Measurements from ENCODE around the gene TLCD2.
"Not testable (repeated sequence)": the region's sequence is repeated elsewhere in the genome, so short reads cannot be mapped to it uniquely, and the experiment has no call there.

The TLCD2 gene

GRCh38 chr17:1735418-1735817, 25.2 kb upstream of the TLCD2 start:
- DNase-seq, result no peak

DNA sequence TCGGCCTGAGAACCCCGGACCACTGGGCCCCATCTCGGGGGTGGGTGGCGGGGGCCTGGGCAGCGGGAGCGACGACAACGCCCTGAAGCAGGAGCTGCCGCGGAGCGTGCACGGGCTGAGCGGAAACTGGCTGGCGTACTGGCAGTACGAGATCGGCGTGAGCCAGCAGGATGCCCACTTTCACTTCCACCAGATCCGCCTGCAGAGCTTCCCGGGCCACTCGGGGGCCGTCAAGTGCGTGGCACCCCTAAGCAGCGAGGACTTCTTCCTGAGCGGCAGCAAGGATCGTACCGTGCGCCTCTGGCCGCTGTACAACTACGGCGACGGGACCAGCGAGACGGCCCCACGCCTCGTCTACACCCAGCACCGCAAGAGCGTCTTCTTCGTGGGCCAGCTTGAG, 23.6 kb upstream of the TLCD2 start:
- DNase-seq, result no peak

DNA sequence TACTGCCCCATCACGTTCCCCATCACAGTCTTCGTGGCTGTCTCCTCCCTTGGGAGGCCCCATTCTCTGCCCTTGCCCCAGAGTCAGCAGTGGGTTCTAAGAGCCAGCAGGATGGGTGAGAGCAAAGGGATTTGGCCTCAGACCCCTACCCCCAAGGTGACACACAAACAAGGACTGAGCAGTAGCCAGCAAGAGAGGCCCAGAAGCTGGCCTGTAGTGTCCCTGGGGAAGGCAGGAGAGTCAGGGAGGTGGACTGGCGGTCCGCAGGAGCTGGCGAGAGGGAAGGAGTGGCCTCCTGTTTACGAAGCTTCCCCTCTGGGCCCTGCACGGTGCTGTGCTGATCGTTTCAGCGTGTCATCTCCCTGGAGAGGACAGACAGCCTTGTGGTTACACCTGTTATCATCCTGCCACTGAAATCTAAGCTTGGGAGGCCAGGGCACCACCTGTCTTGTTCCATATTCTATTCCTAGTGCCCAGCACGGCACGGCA, 22.7 kb upstream of the TLCD2 start:
- no peak for DNase-seq

DNA sequence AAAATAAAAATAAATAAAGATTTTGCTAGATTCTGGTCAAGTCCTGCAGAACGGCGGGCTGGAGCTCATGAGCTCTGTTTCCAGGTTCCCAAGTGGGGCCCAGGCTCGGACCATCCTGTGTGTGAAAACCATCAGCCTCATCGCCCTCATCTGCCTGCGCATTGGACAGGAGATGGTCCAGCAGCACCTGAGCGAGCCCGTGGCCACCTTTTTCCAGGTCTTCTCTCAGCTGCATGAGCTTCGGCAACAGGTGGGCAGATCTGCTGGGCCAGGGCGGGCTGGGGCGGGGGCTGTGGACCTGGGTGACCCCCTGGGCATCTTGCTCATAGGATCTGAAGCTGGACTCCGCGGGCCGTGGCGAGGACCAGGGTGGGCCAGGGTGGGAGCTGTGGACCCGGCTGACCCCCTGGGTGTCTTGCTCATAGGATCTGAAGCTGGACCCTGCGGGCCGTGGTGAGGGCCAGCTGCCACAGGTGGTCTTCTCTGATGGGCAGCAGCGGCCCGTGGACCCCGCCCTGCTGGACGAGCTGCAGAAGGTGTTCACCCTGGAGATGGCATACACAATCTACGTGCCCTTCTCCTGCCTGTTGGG, 22.2 kb upstream of the TLCD2 start:
- DNase-seq, result no peak

DNA sequence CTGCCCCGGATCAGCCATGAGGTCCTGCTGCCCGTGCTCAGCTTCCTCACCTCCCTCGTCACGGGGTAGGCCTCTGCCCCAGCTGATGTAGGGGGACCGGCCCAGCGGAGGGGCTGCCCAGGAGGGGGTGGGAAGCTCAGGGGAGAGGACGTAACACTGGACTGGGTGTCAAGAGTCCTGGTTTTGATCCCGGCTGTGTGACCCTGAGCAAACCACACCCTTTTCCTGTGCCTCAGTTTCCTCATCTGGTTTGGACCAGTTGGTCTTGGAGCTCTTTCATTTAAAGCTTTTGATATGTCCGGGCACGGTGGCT, 21.0 kb upstream of the TLCD2 start:
- DNase-seq, result no peak

DNA sequence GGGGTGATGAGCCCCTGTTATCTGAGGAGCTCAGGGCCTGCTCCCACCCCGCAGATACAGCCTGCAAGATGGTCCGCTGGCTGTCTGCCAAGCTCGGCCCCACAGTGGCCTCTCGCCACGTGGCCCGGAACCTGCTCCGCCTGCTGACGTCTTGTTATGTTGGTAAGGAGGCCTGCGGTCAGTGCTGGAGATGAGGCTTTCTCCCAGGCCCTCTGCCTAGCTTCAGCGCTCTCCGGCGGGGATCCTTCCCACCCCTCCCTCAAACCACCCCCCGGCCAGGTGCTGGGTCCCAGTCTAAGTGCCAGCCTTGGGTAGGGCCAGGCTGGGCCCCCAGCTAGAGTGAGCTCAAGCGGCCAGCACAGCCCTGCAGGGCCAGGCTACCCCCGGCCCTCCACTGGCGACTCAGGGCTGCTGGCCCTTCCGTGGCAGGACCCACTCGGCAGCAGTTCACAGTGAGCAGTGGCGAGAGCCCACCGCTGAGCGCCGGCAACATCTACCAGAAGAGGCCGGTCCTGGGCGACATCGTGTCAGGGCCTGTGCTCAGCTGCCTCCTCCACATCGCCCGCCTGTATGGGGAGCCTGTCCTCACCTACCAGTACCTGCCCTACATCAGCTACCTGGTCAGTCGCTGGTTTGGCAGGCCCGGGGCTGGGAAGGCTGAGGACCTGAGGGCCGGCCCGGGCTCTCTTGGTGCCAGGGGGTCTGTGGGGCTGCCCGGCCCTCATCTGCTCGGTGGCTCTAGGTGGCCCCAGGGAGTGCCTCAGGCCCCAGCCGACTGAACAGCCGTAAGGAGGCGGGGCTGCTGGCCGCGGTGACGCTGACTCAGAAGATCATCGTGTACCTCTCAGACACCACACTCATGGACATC, 20.4 kb upstream of the TLCD2 start:
- no peak for DNase-seq

- DNase-seq, result no peak
Observed at GRCh38 chr17:1729966-1730325, 19.8 kb upstream of the TLCD2 start.

GRCh38 chr17:1727876-1728630, 17.9 kb upstream of the TLCD2 start:
- no peak for DNase-seq

DNA sequence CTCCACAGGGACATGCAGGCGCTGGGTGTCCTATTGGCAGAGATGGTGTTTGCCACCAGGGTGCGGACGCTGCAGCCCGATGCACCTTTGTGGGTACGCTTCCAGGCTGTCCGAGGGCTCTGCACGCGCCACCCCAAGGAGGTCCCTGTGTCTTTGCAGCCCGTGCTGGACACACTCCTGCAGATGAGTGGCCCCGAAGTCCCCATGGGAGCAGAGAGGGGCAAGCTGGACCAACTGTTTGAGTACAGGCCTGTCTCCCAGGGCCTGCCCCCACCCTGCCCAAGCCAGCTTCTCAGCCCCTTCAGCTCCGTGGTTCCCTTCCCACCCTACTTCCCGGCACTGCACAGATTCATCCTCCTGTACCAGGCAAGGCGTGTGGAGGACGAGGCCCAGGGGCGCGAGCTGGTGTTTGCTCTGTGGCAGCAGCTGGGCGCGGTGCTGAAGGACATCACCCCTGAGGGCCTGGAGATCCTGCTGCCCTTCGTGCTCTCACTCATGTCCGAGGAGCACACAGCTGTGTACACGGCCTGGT, 17.1 kb upstream of the TLCD2 start:
- DNase-seq, result no peak

GRCh38 chr17:1726626-1727257, 16.6 kb upstream of the TLCD2 start:
- DNase-seq, result no peak

DNA sequence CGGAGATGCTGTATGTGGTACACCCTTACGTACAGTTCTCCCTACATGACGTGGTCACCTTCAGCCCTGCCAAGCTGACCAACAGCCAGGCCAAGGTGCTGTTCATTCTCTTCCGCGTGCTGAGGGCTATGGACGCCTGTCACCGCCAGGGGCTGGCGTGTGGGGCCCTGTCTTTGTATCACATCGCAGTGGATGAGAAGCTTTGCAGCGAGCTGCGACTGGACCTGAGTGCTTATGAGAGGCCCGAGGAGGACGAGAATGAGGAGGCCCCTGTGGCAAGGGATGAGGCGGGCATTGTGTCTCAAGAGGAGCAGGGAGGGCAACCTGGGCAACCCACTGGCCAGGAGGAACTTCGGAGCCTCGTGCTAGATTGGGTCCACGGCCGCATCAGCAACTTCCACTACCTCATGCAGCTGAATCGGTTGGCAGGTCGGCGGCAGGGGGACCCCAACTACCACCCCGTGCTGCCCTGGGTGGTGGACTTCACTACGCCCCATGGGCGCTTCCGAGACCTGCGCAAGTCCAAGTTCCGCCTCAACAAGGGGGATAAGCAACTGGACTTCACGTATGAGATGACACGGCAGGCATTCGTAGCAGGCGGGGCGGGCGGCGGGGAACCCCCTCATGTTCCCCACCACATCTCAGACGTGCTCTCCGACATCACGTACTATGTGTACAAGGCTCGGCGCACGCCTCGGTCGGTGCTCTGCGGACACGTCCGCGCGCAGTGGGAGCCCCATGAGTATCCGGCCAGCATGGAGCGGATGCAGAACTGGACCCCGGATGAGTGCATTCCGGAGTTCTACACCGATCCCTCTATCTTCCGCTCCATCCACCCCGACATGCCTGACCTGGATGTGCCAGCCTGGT, 15.7 kb upstream of the TLCD2 start:
- DNase-seq, result no peak

DNA sequence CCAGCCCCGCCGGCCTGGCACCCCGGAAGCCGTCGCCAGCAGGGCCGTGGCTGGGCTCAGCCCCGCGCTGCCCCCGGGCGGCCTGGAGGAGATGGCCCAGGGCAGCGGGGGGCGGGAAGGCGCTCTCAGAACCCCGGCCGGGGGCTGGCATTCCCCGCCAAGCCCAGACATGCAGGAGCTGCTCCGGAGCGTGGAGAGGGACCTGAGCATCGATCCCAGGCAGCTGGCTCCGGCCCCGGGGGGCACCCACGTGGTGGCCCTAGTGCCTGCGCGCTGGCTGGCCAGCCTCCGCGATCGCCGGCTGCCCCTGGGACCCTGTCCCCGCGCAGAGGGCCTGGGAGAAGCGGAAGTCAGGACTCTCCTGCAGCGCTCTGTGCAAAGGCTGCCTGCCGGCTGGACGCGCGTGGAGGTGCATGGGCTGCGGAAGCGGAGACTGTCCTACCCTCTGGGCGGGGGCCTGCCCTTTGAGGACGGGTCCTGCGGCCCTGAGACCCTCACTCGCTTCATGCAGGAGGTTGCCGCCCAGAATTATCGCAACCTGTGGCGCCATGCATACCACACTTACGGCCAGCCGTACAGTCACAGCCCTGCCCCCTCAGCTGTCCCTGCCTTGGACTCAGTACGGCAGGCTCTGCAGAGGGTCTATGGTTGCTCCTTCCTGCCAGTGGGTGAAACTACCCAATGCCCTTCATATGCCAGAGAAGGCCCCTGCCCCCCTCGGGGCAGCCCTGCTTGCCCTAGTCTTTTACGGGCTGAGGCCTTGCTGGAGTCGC, 14.9 kb upstream of the TLCD2 start:
- no peak for DNase-seq

DNA sequence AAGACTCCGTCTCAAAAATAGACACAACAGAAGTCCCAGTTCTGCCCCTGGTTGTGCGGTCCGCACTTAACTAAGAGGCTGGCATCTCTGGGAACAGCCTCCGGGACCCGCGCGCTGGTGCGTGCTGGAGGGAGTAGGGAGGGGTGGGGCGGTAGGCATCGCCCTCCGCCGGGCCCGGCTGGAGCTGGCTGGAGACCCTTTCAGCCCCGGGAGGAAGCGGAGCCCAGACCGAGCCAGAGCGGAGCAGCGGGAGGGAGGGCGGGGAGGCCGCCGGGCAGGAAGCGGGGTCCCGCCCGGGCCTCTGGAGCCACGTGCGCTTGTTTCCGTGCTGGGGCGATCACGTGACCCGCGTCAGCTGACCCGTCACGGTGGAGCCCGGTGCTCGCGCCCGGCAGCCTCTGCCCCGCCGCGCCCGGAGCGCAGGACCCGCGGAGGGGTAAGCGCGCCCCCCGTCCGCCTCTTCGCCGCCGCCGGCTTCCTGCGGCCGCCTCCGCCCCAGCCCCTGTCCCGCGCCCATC, 14.2 kb upstream of the TLCD2 start, which contains the start of gene WDR81:
WDR81 (plus strand) TSS at position 354 of the 518 bp plus-strand sequence. CDS start 256 bp downstream, outside the sequence.
- peak; percentile 82 for DNase-seq

DNA sequence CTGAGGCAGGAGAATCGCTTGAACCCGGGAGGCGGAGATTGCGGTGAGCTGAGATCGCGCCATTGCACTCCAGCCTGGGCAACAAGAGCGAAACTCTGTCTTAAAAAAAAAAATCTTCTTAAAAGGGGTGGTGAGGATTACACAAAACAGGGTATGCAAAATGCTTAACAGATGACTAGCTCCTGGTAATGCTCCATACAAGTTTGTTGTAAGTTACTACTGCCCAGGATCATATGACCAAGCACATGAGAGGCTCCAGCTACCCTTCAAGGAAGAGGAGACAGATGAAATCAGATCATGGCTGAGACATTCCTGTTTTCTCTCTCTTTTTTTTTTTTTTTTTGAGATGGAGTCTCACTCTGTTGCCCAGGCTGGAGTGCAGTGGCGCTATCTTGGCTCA, 11.8 kb upstream of the TLCD2 start:
- DNase-seq, result not testable (repeated sequence)

DNA sequence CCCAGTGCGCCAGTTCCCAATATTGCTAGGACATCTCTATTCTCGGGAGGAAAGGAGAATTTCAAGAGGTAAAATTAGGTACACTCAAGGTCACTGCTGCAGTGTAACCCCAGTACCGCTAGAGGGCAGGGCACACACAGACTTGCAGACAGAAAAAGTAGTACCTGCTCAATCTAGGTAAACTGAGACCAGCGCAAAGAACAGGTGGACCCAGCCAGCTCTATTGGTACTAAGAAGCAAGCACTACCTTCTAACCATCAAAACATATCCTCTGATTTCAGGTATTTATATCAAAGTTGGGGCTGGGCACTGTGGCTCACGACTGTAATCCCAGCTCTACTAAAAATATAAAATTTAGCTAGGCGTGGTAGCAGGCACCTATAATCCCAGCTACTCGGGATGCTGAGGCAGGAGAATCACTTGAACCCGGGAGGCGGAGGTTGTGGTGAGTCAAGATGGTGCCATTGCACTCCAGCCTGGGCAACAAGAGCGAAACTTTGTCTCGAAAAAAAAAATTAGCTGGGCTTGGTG, 10.7 kb upstream of the TLCD2 start:
- peak; percentile 68 for DNase-seq

- DNase-seq, result no peak
Observed at GRCh38 chr17:1718362-1719165, 8.4 kb upstream of the TLCD2 start.

DNA sequence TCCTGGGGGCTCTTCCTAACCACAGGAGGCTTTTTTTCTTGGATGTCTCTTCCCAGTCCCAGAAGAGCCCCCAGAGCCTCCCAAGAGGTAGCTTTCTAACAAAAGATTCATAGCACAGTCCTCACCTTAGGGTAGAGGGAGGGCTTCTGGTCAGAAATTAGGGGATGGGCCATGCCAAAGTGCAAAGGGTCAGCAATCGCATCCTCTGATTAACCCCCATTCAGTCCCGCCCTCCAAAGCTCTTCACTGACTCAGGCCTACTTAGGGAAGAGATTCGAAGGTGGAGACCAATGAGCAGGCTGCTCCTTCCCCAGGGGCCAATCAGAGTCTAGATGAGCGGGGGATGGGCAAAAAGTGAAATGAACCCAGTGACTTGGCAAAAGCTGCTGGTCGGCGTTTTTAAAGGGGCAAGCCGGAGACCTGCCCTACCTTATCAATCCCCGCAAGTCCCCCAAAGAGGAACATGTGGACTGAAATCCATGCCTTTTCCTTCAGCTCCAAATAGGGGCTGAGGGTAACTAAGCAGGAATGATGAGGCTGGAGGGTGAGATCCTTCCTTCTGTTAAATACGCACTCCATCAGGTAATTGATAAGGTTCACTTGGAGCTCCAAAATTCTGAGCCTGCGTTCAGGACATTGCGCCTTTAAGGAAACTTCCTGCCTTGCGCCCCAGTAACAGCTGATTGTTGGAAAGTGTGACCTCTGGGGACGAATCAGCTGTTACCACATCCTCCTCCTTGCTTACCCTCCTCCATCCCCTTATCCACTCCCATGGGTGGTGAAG, 6.9 kb upstream of the TLCD2 start:
- peak; percentile 68 for DNase-seq

GRCh38 chr17:1716076-1716911, 6.1 kb upstream of the TLCD2 start:
- DNase-seq, result peak; percentile 100

Measured in activated CD4-positive, alpha-beta T cell treated with anti-CD3 and anti-CD28 coated beads, Interleukin-2, amount 50 U/mL, for 1 hour (primary cell).